Spleen (tissue), 7 donors: ENCODE data around the gene SHF.
"Not testable (repeated sequence)": the region's sequence is repeated elsewhere in the genome, so short reads cannot be mapped to it uniquely, and the experiment has no call there.

Experiments used
- POLR2A ChIP-seq, 3 donors: fragments of 450-650 bp; IDR thresholded peaks; one replicate each; pipeline ENCODE4 v1.5.1; 2017; ENCODE audit warnings: antibody characterized with exemption in 3 of 3, mild to moderate bottlenecking in 1 of 3
- POLR2AphosphoS5 ChIP-seq, 3 donors: sonication (generic); formaldehyde crosslinking; IDR thresholded peaks; one replicate each; pipeline ENCODE4 v1.5.1; 2017; ENCODE audit warnings: antibody characterized with exemption in 3 of 3
- TF ChIP-seq, protein P1 (sequence below), 11 experiments: fragments of 200-600 bp in 7 of 11; fragments of 450-650 bp in 4 of 11; sonication (generic) in 4 of 11; IDR thresholded peaks in 8 of 11; conservative IDR thresholded peaks in 3 of 11; 1 replicate in 7 of 11; 2 replicates in 4 of 11; pipeline versions ENCODE4 v1.4.0 to v1.8.0; 2016 to 2021; ENCODE audit warnings: antibody characterized with exemption in 11 of 11, inconsistent platforms in 4 of 11, mild to moderate bottlenecking in 1 of 11
- donor health status: DM: no; HTN: no; CAD: no; lungs with moderate emphysema.
- donor health status: DM: no; HTN: no; CAD: no.
- donor health status: DM: no; HTN: no; CAD: no.

DNA sequence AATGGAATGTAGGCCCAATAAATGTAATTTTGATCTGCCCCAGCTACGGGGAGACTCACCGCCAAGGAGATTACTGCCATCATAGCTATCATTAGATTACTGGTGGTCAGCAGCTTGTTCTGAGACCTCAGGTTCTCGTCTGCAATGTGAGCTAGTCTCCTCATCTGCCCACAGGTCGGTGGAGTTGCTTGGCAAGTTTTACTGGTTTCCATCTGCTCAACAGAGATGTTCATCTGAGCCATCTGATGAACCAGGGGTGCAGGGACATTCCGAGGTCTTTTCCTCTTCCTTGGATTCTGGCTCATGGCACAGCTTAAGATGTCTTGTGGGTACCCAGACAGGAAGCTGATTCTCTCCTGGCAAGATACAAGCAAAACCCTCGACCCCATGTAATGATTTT is 49.0 kb upstream of the SHF start:
- TF ChIP-seq, protein P1, sequence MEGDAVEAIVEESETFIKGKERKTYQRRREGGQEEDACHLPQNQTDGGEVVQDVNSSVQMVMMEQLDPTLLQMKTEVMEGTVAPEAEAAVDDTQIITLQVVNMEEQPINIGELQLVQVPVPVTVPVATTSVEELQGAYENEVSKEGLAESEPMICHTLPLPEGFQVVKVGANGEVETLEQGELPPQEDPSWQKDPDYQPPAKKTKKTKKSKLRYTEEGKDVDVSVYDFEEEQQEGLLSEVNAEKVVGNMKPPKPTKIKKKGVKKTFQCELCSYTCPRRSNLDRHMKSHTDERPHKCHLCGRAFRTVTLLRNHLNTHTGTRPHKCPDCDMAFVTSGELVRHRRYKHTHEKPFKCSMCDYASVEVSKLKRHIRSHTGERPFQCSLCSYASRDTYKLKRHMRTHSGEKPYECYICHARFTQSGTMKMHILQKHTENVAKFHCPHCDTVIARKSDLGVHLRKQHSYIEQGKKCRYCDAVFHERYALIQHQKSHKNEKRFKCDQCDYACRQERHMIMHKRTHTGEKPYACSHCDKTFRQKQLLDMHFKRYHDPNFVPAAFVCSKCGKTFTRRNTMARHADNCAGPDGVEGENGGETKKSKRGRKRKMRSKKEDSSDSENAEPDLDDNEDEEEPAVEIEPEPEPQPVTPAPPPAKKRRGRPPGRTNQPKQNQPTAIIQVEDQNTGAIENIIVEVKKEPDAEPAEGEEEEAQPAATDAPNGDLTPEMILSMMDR (IDR thresholded peaks at IDR 0.05 in 8 of 11, conservative IDR thresholded peaks at IDR 0.05 in 3 of 11) = not testable (repeated sequence)
- not testable (repeated sequence) for TF ChIP-seq POLR2A, POLR2AphosphoS5 (IDR thresholded peaks at IDR 0.05)
